ENCODE measurements around the gene ARSI.

GRCh38 chr5:150300496-150301169 lies 2.1 kb downstream of the ARSI start:
- TF ChIP-seq GATA3 (IDR thresholded peaks at IDR 0.05; ENCODE audit: low read depth, low read length) (no peak), GATA2 (IDR thresholded peaks at IDR 0.05; ENCODE audit: low read depth, low read length) (no peak)

All from SH-SY5Y (cell line).